GM13976 (cell line): ENCODE results near the gene DNAJC22.
A peak's percentile ranks its signal among the peaks of the same experiment; 100 is the strongest.
"Not testable (repeated sequence)": the region's sequence is repeated elsewhere in the genome, so short reads cannot be mapped to it uniquely, and the experiment has no call there.

Experiments
- DNase-seq: peaks from one replicate; pipeline ENCODE4 v3.0.0; 2012; ENCODE audit warnings: low spot score
- in situ Hi-C: fragments of 300-500 bp; cut with MboI; formaldehyde crosslinking; loops from one replicate; pipeline ENCODE4 v1.12.0; 2022; ENCODE audit warnings: low sequenced_read_pairs, mixed read lengths, inconsistent platforms; ENCODE audit not compliant: unreplicated experiment
- TF ChIP-seq, protein P1 (sequence below): IDR thresholded peaks from 2 replicates; pipeline ENCODE4 v1.5.1; 2012; ENCODE audit warnings: borderline replicate concordance, mild to moderate bottlenecking; ENCODE audit not compliant: insufficient read depth; ENCODE audit errors: extremely low read depth, missing control alignments, control extremely low read depth

DNAJC22 gene

DNA sequence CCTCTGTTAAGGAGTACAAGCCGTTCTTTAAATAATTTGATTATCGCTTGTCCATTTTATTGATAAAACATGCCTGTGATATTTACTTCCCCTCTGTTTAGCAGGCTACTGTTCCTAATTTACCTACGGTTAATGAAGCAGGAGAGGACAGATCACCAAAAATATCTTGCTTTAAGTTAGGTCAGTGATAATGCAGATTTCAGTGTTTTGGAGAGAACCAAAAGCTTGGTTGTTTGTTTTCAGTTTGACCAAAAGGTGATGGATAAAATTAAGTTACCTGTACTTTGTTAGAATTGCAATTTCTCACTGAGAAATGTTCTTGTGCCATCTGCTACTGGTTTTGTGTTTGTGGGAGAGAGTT is 21.5 kb downstream of the DNAJC22 start:
- in situ Hi-C loops, result no loop called here
- no peak for DNase-seq
- TF ChIP-seq, protein P1, sequence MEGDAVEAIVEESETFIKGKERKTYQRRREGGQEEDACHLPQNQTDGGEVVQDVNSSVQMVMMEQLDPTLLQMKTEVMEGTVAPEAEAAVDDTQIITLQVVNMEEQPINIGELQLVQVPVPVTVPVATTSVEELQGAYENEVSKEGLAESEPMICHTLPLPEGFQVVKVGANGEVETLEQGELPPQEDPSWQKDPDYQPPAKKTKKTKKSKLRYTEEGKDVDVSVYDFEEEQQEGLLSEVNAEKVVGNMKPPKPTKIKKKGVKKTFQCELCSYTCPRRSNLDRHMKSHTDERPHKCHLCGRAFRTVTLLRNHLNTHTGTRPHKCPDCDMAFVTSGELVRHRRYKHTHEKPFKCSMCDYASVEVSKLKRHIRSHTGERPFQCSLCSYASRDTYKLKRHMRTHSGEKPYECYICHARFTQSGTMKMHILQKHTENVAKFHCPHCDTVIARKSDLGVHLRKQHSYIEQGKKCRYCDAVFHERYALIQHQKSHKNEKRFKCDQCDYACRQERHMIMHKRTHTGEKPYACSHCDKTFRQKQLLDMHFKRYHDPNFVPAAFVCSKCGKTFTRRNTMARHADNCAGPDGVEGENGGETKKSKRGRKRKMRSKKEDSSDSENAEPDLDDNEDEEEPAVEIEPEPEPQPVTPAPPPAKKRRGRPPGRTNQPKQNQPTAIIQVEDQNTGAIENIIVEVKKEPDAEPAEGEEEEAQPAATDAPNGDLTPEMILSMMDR, result no peak

DNA sequence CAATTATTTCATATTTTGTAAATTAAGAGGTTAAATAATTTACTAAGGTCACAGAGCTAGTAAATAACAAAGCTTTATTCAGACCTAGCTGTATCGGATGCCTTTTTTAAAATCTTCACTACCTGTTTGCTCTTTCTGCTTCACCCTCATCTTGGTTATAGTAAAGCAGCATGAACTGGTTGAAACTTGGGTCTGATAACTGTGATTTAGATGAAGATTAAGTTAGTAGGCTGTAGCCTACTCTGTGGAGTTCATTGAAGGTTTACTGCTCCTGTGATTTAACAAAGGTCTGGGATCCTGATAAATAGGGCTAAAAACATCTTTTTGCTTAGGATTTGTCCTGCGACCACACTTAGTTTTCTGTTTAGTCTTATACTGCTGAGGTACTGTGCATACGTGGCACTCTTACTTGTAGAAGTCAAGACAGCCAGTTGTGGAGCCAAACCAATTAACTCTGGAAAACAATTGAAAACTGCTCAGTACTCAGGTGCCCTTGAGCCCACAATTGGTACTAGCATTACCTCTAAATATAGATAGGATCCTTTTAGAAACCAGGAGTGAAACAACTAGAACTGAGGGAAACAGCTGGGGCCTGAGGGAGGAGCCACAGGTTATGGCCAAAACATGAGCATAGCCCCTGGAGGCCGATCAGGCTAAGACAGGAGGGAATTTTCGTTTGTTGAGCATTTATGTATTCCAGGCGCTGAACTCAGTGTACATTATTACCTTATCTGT is 22.9 kb downstream of the DNAJC22 start:
- TF ChIP-seq, protein P1, result peak; percentile 10
- in situ Hi-C loops, result no loop called here
- peak; percentile 64 for DNase-seq

DNA sequence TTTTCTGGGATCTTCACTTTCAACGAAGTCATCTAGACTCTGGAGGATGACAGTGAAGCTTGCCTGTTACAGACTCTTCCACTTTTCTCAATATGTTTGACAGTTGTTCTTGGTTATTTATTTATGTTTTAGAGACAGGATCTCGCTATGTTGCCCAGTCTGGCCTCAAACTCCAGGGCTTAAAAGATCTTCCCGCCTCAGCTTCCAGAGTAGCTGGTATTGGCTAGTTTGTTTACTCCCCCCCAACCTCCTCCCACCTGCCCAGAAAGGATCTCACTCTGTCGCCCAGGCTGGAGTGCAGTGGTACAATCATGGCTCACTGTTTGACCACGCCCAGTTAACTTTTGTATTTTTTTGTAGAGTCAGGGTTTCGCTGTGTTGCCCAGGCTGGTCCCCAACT is 23.9 kb downstream of the DNAJC22 start:
- TF ChIP-seq, protein P1, result no peak
- in situ Hi-C loops, result no loop called here
- DNase-seq, result no peak

DNA sequence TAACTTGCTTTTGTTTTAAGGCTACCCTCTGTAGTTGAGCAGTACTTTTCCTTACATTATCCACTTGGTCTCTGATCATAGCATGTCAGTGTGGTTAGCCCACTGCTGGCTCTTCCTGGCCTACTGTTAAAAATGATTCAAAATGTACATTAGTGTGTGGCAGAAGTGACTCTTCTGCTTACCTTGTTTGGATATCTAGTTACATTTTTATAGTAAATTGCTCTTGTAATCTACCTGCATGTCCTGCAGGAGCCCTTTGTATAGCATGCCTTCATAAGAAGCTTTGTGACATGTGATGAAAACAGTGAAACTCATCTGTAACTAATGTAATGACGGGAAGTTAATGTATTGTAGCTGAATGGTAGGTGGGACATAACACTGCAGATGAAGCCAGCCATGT is 28.7 kb downstream of the DNAJC22 start:
- TF ChIP-seq, protein P1, result no peak
- no peak for DNase-seq
- in situ Hi-C loops, result no loop called here

DNA sequence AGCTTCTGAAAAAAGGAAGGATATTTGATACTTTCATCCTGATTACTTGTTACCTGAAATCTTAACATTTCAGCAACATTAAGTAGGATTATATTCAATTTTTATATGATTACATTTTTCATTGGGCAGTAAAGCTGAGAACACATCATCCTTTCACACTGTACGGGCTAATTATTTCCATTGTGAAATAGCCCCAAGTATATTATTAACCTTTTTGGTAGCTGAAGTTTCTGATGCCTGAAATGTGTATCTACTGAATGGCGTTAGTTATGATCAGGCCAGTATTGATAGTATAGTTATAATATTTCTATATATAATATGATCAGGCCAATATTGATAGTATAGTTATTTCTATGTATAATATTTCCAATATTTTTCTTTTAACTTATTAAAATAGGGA is 30.7 kb downstream of the DNAJC22 start:
- TF ChIP-seq, protein P1, result no peak
- no peak for DNase-seq
- in situ Hi-C loops, result no loop called here

DNA sequence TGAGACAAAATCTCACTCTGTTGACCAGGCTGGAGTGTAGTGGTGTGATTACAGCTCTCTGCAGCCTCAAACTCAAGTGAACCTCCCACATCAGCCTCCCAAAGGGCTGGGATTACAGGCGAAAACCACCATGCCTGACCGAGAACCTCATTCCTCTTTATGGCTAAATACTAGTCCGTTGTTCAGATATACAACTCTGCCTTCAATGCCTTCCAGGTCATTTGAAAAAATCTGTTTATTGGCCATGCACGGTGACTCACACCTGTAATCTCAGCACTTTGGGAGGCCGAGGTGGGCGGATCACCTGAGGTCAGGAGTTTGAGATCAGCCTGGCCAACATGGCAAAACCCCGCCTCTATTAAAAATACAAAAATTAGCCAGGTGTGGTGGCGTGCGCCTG is 33.5 kb downstream of the DNAJC22 start:
- in situ Hi-C loops, DNase-seq: not testable (repeated sequence)

DNA sequence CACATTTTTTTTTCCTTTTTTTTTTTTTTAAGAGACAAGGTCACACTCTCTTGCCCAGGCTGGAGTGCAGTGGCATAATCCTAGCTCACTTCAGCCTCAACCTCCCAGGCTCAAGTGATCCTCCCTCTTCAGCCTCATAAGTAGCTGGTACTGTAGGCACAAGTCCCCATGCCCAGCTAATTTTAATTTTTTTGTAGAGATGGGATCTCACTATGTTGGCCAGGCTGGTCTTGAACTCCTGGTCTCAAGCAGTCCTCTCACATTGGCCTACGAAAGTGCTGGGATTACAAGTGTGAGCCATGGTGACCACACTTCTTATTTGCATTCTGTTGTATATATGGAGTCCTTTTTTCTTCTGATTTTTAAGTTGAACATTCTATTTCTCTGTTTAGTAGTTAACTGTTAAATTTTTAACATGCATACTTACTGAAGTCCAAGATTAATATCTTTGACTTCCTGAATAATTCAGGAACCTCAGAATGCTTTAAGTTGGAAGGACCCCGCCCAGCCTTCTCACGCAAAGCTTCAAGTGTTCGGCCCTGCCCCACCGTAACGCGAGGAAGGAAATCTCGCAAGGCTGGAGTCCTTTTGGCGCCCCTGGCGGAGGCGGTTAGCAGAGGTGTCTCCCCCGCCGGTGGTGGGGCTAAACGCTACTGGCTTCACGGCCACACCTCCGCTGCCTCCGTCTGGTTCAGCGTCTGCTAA is 42.1 kb downstream of the DNAJC22 start:
- in situ Hi-C loops, result no loop called here
- TF ChIP-seq, protein P1, result peak; percentile 22
- DNase-seq, result no peak
